Esophagus squamous epithelium (tissue), 5 donors: ENCODE measurements around the gene SLC35G4. TPM values are rescaled to one million over a fixed set of nuclear protein-coding genes. Genes with fewer than 3 reads are reported as not detected.
A peak's percentile ranks its signal among the peaks of the same experiment; 100 is the strongest.

ENCODE experiments used
- DNase-seq: peaks from one replicate; lab custom pipeline; 2025; lab: John Stamatoyannopoulos, UW
- H3K27ac ChIP-seq, 4 donors: fragments of 200-600 bp; sonication (generic); one replicate each; pipeline ENCODE4 v1.5.1; 2016 to 2019; ENCODE audit warnings: mild to moderate bottlenecking in 1 of 4
- H3K27me3 ChIP-seq, 4 donors: fragments of 200-600 bp; sonication (generic); 1 replicate in 3 of 4; 2 replicates in 1 of 4; pipeline versions ENCODE4 v1.5.1 to v1.6.0; 2017 to 2021; ENCODE audit warnings: antibody characterized with exemption in 1 of 4
- H3K36me3 ChIP-seq, 3 donors: fragments of 200-600 bp; sonication (generic); one replicate each; pipeline ENCODE4 v1.5.1; 2016 to 2019
- H3K4me1 ChIP-seq, 3 donors: fragments of 200-600 bp; sonication (generic); one replicate each; pipeline ENCODE4 v1.5.1; 2017 to 2019
- H3K4me3 ChIP-seq, 4 donors: fragments of 200-600 bp; sonication (generic); 1 replicate in 3 of 4; 2 replicates in 1 of 4; pipeline ENCODE4 v1.5.1; 2016 to 2019; ENCODE audit warnings: mild to moderate bottlenecking in 2 of 4, moderate library complexity in 1 of 4
- H3K9me3 ChIP-seq, 3 donors: fragments of 200-600 bp; sonication (generic); one replicate each; pipeline ENCODE4 v1.5.1; 2016 to 2019
- POLR2A ChIP-seq, 4 donors: fragments of 450-650 bp; IDR thresholded peaks; one replicate each; pipeline ENCODE4 v1.6.1; 2017; ENCODE audit warnings: antibody characterized with exemption in 4 of 4, mild to moderate bottlenecking in 4 of 4, moderate library complexity in 3 of 4
- WGBS, 2 donors: methylation state at CpG; one replicate each; pipeline ENCODE4 v1.1.5; 2018; 5-methylcytosine and 5-hydroxymethylcytosine counted together
- intact Hi-C: fragments of 100-400 bp; cut with DNase I; formaldehyde crosslinking; loops from one replicate; pipeline ENCODE4 v1.15.0; 2022
- total RNA-seq, 4 donors: library from RNA; depleted of rRNA; stranded (reverse); fragments of >200 nt; gene quantifications; one replicate each; pipeline ENCODE4 v1.1.0, GENCODE V29; 2016
- TF ChIP-seq, protein P1 (sequence below), 6 experiments: fragments of 450-650 bp in 4 of 6; fragments of 200-600 bp in 2 of 6; sonication (generic) in 2 of 6; IDR thresholded peaks; one replicate each; pipeline ENCODE4 v1.5.1; 2016 to 2019; ENCODE audit warnings: antibody characterized with exemption in 6 of 6, mild to moderate bottlenecking in 4 of 6, moderate library complexity in 4 of 6
- donor health status: DM: yes; HTN: yes; CAD: no.

Gene SLC35G4
- total RNA-seq, 4 donors from 2014 or later, result not detected

- peaks cover 0 to 34% (median 0%) of the 10 kb centered on the region in 4 donors for H3K27me3 ChIP-seq
- intact Hi-C loops, result loop anchor here (5.0 kb wide), 1 partner anchor 72 kb away; no protein-coding TSS in a partner anchor
- WGBS, 2 donors, result 30 to 42% methylated on average over 20 to 23 of the region's 32 CpGs
- no peak for TF ChIP-seq POLR2A (IDR thresholded peaks at IDR 0.05)
- TF ChIP-seq, protein P1, sequence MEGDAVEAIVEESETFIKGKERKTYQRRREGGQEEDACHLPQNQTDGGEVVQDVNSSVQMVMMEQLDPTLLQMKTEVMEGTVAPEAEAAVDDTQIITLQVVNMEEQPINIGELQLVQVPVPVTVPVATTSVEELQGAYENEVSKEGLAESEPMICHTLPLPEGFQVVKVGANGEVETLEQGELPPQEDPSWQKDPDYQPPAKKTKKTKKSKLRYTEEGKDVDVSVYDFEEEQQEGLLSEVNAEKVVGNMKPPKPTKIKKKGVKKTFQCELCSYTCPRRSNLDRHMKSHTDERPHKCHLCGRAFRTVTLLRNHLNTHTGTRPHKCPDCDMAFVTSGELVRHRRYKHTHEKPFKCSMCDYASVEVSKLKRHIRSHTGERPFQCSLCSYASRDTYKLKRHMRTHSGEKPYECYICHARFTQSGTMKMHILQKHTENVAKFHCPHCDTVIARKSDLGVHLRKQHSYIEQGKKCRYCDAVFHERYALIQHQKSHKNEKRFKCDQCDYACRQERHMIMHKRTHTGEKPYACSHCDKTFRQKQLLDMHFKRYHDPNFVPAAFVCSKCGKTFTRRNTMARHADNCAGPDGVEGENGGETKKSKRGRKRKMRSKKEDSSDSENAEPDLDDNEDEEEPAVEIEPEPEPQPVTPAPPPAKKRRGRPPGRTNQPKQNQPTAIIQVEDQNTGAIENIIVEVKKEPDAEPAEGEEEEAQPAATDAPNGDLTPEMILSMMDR (IDR thresholded peaks at IDR 0.05), result peak; percentile 41 to 92 (median 79)
- peaks cover 0 to 11% (median 4%) of the 10 kb centered on the region in 3 donors for H3K4me1 ChIP-seq
- no peak overlapping the region for H3K4me3 ChIP-seq
- H3K36me3 ChIP-seq, result no peaks in the 10 kb centered on the region
- DNase-seq, result no peak
- no peaks in the 10 kb centered on the region for H3K9me3 ChIP-seq
- no peak overlapping the region for H3K27ac ChIP-seq
Observed at GRCh38 chr18:11654736-11655605, 45.6 kb downstream of the SLC35G4 start.

DNA sequence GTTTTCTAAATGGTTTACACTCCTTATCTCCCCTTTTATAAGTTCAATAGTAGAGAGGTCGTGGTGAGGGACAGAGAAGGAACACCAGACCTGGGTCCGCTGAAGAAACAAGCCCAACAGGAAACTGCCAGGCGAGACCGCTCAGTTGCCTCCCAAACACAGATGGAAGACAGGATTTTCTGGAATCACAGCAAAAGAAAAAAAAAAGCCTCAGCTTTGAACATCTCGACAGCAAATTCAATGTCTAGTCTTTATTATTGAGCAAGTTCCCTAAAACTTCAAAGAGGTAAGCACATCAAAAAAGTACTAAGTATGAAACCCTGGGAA lies 46.2 kb downstream of the SLC35G4 start:
- H3K4me3 ChIP-seq, result no peak overlapping the region
- H3K27me3 ChIP-seq, result peaks cover 0 to 34% (median 0%) of the 10 kb centered on the region in 4 donors
- WGBS, 2 donors, result 13 to 18% methylated on average over 5 of the region's 5 CpGs
- H3K9me3 ChIP-seq, result no peaks in the 10 kb centered on the region
- no peak overlapping the region for H3K27ac ChIP-seq
- TF ChIP-seq POLR2A (IDR thresholded peaks at IDR 0.05), result no peak
- TF ChIP-seq, protein P1 (IDR thresholded peaks at IDR 0.05), result no peak
- no peak for DNase-seq
- H3K36me3 ChIP-seq, result no peaks in the 10 kb centered on the region
- intact Hi-C loops, result loop anchor here (5.0 kb wide), 1 partner anchor 72 kb away; no protein-coding TSS in a partner anchor
- H3K4me1 ChIP-seq, result peaks cover 0 to 11% (median 4%) of the 10 kb centered on the region in 3 donors

GRCh38 chr18:11657152-11657551 lies 47.8 kb downstream of the SLC35G4 start:
- H3K27me3 ChIP-seq, result peaks cover 0 to 38% (median 0%) of the 10 kb centered on the region in 4 donors
- intact Hi-C loops, result loop anchor here (5.0 kb wide), 1 partner anchor 70 kb away; no protein-coding TSS in a partner anchor

DNA sequence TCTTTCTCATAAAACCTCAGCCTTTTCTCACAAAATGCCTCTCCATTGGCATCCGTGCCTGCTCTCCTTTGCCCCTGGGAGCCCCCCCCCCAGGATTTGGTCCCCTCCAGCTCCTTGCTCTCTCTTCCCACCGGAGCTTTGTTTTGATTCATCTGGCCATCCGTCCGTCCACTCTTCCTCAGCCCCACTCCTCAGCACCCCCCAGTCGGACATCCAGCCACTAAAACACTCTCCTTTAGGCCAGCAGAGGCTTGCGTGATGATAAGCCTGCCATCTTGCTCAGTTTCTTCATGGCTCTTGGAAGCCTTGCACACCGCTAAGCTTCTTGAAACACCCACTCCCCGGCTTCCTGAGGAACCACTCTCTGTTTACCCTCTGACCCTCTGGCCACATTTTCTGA lies 48.2 kb downstream of the SLC35G4 start:
- H3K9me3 ChIP-seq, result no peaks in the 10 kb centered on the region
- no peaks in the 10 kb centered on the region for H3K36me3 ChIP-seq
- intact Hi-C loops, result loop anchor here (5.0 kb wide), 1 partner anchor 70 kb away; no protein-coding TSS in a partner anchor
- TF ChIP-seq, protein P1 (IDR thresholded peaks at IDR 0.05), result no peak
- no peak for TF ChIP-seq POLR2A (IDR thresholded peaks at IDR 0.05)
- peaks cover 0 to 42% (median 0%) of the 10 kb centered on the region in 4 donors for H3K27me3 ChIP-seq
- WGBS, 2 donors, result 87 to 92% methylated on average over 8 of the region's 8 CpGs
- H3K27ac ChIP-seq, result no peak overlapping the region
- DNase-seq, result no peak
- peaks cover 0 to 11% (median 4%) of the 10 kb centered on the region in 3 donors for H3K4me1 ChIP-seq
- no peak overlapping the region for H3K4me3 ChIP-seq

More at GRCh38 chr18:11657152-11657551, 47.8 kb downstream of the SLC35G4 start:
- TF ChIP-seq, protein P1 (IDR thresholded peaks at IDR 0.05), result no peak
- no peak for TF ChIP-seq POLR2A (IDR thresholded peaks at IDR 0.05)
- Histone ChIP-seq H3K36me3 (no peaks in the 10 kb centered on the region), H3K27ac (no peak overlapping the region), H3K9me3 (no peaks in the 10 kb centered on the region), H3K4me3 (no peak overlapping the region), H3K4me1 (peaks cover 0 to 11% (median 4%) of the 10 kb centered on the region in 3 donors)
- WGBS, 2 donors, result 83 to 84% methylated on average over 9 of the region's 9 CpGs
- no peak for DNase-seq

DNA sequence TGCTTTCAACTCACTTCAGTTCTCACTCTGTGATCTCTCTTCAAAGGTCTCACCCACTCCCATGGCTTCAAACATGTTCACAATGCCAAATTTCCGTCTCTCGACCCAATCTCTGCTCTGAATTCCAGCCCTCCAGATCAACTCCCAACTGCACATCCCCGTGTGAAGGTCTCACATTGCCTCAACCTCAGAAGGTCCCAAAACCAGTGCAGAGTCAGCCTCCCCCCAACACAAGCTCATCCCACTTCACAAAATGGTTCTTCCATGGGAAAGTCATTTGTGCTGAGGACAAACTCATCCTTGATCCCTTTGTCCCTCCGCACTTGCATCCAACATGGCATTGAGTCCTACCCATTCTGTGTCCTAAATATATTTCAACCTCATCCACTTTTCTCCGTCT lies 48.6 kb downstream of the SLC35G4 start:
- Histone ChIP-seq H3K27me3 (peaks cover 0 to 46% (median 0%) of the 10 kb centered on the region in 4 donors), H3K4me1 (peaks cover 0 to 11% (median 4%) of the 10 kb centered on the region in 3 donors), H3K36me3 (no peaks in the 10 kb centered on the region), H3K9me3 (no peaks in the 10 kb centered on the region), H3K4me3 (no peak overlapping the region), H3K27ac (no peak overlapping the region)
- 82 to 91% methylated on average over 5 of the region's 5 CpGs for WGBS, 2 donors
- TF ChIP-seq, protein P1 (IDR thresholded peaks at IDR 0.05), result no peak
- no peak for TF ChIP-seq POLR2A (IDR thresholded peaks at IDR 0.05)
- DNase-seq, result no peak
- intact Hi-C loops, result loop anchor here (5.0 kb wide), 1 partner anchor 69 kb away; no protein-coding TSS in a partner anchor
